Glutamatergic neuron (in vitro differentiated cells): Measurements from ENCODE around the gene SUSD6. TPM values are rescaled to one million over a fixed set of nuclear protein-coding genes. Genes with fewer than 3 reads are reported as not detected.
A peak's percentile ranks its signal among the peaks of the same experiment; 100 is the strongest.

Experiments used
- DNase-seq: peaks from one replicate; pipeline ENCODE4 v3.0.0; 2022
- H3K27ac Mint-ChIP-seq: one replicate; pipeline ENCODE4 v1.8.0; 2020; ENCODE audit warnings: mild to moderate bottlenecking, mixed read lengths, inconsistent platforms; ENCODE audit not compliant: unreplicated experiment
- H3K27me3 Mint-ChIP-seq: one replicate; pipeline ENCODE4 v1.8.0; 2020; ENCODE audit warnings: mild to moderate bottlenecking, moderate library complexity, mixed read lengths, inconsistent platforms; ENCODE audit not compliant: unreplicated experiment
- H3K36me3 Mint-ChIP-seq: one replicate; pipeline ENCODE4 v1.8.0; 2020; ENCODE audit warnings: mild to moderate bottlenecking, mixed read lengths, inconsistent platforms; ENCODE audit not compliant: unreplicated experiment
- H3K4me1 Mint-ChIP-seq: one replicate; pipeline ENCODE4 v1.8.0; 2020; ENCODE audit warnings: mild to moderate bottlenecking, low read depth, mixed read lengths, inconsistent platforms; ENCODE audit not compliant: unreplicated experiment
- H3K4me3 Mint-ChIP-seq: one replicate; pipeline ENCODE4 v1.8.0; 2020; ENCODE audit warnings: mild to moderate bottlenecking, mixed read lengths, inconsistent platforms; ENCODE audit not compliant: unreplicated experiment
- H3K9me3 Mint-ChIP-seq: one replicate; pipeline ENCODE4 v1.8.0; 2020; ENCODE audit warnings: mild to moderate bottlenecking, moderate library complexity, mixed read lengths, inconsistent platforms; ENCODE audit not compliant: unreplicated experiment
- total RNA-seq: library from RNA; stranded (reverse); fragmentation: NEBNext Ultra II Directional; extraction: Animal tissue kit (Norgen Biotek cat#: 25700); gene quantifications from one replicate; pipeline ENCODE4 v1.2.1, GENCODE V29; 2021; ENCODE audit not compliant: unreplicated experiment
- TF ChIP-seq, protein P1 (sequence below): fragments of 200-600 bp; sonication (generic); IDR thresholded peaks from one replicate; pipeline ENCODE4 v1.5.0; 2021; ENCODE audit not compliant: partially characterized antibody, unreplicated experiment

The SUSD6 gene
- total RNA-seq, 1 donor from 2014 or later: 106 TPM

DNA sequence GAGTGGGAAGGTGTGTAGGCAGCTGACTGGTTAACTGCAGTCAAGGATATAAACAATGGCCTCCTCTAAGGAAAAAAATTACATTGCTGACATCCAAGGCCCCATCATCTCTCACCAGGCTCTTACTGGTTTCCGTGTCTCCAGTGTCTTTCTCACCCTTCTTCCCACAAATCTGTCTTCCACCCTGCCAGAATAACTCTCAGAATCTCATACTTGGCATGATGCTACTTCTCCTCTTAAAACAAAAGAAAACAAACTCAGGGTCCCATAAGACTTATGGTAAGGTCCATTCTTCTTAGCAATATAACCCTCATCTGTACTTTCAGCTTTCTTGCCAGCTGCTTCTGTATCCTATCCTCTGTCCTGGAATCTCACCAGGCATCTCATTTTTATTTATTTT, 68.9 kb downstream of the SUSD6 start:
- Mint-ChIP-seq H3K9me3 (peaks cover 12% of the 10 kb centered on the region), H3K27ac (peak overlapping the region; percentile 49)

DNA sequence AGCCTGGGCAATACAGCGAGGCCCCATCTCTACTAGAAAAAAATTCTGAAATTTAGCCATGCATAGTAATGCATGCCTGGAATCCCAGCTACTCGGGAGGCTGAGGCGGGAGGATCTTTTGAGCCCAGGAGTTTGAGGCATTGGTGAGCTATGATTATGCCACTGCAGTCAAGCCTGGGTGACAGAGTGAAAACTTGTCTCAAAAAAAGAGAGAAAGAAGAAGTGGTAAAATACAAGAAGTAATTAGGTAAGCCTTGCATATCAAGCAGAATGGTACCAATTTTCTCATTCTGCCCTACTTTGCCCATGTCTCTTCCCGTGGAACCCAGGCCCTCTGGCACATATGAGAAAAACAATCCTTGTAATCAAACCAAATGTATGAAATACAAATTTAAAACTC, 70.7 kb downstream of the SUSD6 start:
- Mint-ChIP-seq H3K4me3 (no peak overlapping the region), H3K27ac (no peak overlapping the region), H3K36me3 (no peaks in the 10 kb centered on the region), H3K27me3 (peaks cover 12% of the 10 kb centered on the region), H3K4me1 (peaks cover 54% of the 10 kb centered on the region), H3K9me3 (peaks cover 14% of the 10 kb centered on the region)
- TF ChIP-seq, protein P1, sequence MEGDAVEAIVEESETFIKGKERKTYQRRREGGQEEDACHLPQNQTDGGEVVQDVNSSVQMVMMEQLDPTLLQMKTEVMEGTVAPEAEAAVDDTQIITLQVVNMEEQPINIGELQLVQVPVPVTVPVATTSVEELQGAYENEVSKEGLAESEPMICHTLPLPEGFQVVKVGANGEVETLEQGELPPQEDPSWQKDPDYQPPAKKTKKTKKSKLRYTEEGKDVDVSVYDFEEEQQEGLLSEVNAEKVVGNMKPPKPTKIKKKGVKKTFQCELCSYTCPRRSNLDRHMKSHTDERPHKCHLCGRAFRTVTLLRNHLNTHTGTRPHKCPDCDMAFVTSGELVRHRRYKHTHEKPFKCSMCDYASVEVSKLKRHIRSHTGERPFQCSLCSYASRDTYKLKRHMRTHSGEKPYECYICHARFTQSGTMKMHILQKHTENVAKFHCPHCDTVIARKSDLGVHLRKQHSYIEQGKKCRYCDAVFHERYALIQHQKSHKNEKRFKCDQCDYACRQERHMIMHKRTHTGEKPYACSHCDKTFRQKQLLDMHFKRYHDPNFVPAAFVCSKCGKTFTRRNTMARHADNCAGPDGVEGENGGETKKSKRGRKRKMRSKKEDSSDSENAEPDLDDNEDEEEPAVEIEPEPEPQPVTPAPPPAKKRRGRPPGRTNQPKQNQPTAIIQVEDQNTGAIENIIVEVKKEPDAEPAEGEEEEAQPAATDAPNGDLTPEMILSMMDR: no peak
- DNase-seq: no peak

More for the DNA sequence above, 68.9 kb downstream of the SUSD6 start:
- Mint-ChIP-seq H3K36me3 (no peaks in the 10 kb centered on the region), H3K27me3 (peaks cover 12% of the 10 kb centered on the region), H3K4me3 (no peak overlapping the region), H3K4me1 (peaks cover 50% of the 10 kb centered on the region)
- DNase-seq: no peak
- TF ChIP-seq, protein P1: no peak

DNA sequence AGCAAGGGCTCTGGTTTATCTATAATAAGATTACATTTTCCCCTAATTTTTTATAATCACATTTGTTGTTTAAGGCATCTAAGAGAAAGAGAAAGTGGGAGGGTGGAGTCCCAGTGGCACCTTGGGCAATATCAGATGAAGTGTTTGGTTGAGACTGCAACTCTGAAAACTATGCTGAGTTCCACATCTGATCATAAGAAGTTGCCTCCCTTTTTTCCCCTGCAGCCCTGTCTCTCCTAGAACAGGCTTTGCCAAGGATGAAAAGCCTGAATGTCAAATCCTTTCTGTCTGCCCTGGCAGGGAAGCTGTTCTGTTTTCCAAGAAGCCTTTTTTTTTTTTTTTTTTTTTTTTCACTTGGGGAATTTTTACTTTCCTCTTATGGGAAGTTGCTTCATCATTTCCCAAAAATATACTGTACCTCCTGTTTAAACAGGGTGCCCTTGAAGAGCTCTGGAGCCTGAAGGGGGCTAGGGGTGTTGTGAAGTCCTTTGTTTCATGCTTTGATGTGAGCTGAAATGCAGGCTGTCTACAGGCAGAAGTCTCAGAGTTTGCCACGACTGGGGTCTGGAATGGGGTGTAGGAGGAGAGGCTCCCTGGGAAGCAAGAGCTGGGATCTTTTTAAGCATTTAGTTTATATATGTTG, 71.3 kb downstream of the SUSD6 start:
- no peak for DNase-seq
- TF ChIP-seq, protein P1: no peak
- Mint-ChIP-seq H3K27ac (peak overlapping the region; percentile 35), H3K27me3 (peaks cover 14% of the 10 kb centered on the region), H3K4me3 (no peak overlapping the region), H3K4me1 (peaks cover 59% of the 10 kb centered on the region), H3K9me3 (peaks cover 16% of the 10 kb centered on the region), H3K36me3 (no peaks in the 10 kb centered on the region)

DNA sequence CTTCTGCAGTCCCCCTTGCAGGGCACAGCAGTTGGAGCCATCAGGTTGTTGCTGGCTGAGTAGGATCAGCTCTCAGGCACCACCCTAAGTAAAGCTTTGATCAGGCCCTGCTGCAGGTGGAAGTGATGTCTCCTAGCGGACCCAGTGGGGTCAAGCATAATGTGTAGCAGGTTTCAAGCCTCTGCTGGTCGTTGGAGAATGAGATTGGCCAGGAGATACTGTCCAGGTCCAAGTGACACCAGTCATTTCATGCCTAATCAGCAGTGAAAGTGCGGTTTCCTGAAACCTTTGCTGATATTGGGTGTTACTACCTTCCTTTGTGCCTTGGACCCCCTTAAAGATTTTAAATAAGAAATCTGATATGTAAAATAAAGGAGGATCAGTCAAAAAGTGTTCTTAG, 72.6 kb downstream of the SUSD6 start:
- H3K27me3 Mint-ChIP-seq: peaks cover 21% of the 10 kb centered on the region
- H3K36me3 Mint-ChIP-seq: no peaks in the 10 kb centered on the region
- H3K4me3 Mint-ChIP-seq: no peak overlapping the region
- peaks cover 69% of the 10 kb centered on the region for H3K4me1 Mint-ChIP-seq
- peak overlapping the region; percentile 92 for H3K27ac Mint-ChIP-seq
- TF ChIP-seq, protein P1: no peak
- no peak for DNase-seq
- H3K9me3 Mint-ChIP-seq: peaks cover 27% of the 10 kb centered on the region

DNA sequence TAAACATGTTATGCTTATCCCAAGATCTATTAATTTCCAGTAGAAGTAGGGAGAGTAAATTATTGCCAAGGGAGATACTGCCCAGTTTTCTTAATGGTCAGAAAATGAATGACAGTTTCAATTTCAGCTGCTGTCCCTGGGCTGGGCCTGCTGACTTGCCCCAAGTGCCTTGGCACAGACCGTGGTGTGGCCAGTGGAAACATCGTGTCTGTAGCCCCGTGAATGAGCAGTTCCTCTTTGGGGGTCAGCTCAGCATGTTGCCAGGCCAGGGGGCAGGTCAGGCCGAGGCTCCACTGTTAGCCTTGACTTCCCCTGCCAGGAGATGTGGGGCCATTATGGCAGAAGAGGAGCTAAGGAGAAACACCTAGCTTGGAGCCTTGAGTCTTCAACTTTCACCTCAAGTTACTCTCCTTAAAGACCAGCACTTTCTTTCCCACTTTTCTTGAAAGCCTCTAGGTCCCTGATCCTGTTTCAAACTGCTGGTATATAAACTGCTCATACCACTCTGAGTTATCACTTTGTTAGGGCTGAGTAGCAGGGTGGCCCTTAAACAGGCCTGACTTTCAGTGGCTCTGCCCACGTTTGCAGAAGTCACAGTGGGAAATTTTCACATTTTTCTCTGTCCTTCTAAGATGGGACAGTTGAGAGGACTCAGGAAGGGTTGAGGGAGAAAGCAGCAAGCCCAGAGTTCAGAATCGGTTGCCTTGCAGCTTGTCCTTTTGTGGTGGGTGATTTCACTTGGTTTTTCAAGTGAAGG, 73.2 kb downstream of the SUSD6 start:
- Mint-ChIP-seq H3K27ac (peak overlapping the region; percentile 92), H3K36me3 (no peaks in the 10 kb centered on the region), H3K27me3 (peaks cover 21% of the 10 kb centered on the region), H3K9me3 (peaks cover 31% of the 10 kb centered on the region), H3K4me1 (peaks cover 72% of the 10 kb centered on the region), H3K4me3 (no peak overlapping the region)
- no peak for DNase-seq
- TF ChIP-seq, protein P1: no peak
